HepG2 (cell line): ENCODE results near the gene PDZD2. TPM values are rescaled to one million over a fixed set of nuclear protein-coding genes. Genes with fewer than 3 reads are reported as not detected.

ENCODE experiments used
- ATAC-seq: fragments of 200-7000 bp; cut with Tn5 transposase; 3 replicates; pipeline ENCODE4 v1.9.1; 2020; ENCODE audit warnings: mild to moderate bottlenecking, moderate library complexity
- BruUV-seq: library from RNA; stranded (reverse); fragments of 400-500 nt; replicated peaks from 2 replicates; lab custom pipeline; 2021; lab: Mats Ljungman, UMichigan
- CTCF ChIA-PET: fragments of 300-600 bp; formaldehyde crosslinking; extraction: SDS; loops from one replicate; lab custom pipeline; 2021; ENCODE audit warnings: low total read pairs, inconsistent platforms, low intra/inter-chr PET ratio; lab: Yijun Ruan, JAX
- POLR2A ChIA-PET: fragments of 350-600 bp; sonication (Branson Sonifier 250); formaldehyde crosslinking; loops from one replicate; lab custom pipeline; 2020; ENCODE audit warnings: antibody characterized with exemption, inconsistent platforms; lab: Yijun Ruan, JAX
- DNase-seq: peaks from one replicate; pipeline ENCODE4 v3.0.0-alpha.2; 2015; ENCODE audit warnings: low spot score
- FAIRE-seq: peaks from 3 replicates; lab custom pipeline; 2011; peaks lifted over from hg19 to GRCh38; lab: Jason Lieb, UNC
- H2AFZ ChIP-seq: one replicate; pipeline ENCODE4 v1.6.1; 2011; ENCODE audit warnings: low read length, inconsistent platforms
- H3K27ac ChIP-seq: fragments of 300-600 bp; 3 replicates; pipeline ENCODE4 v1.8.0; 2011; ENCODE audit warnings: mixed run types, mild to moderate bottlenecking, mixed read lengths, low read length, inconsistent platforms; ENCODE audit not compliant: insufficient read depth; ENCODE audit errors: extremely low read length
- H3K27me3 ChIP-seq, 2 experiments: fragments of 200-600 bp in 1 of 2; 2 replicates in 1 of 2; 3 replicates in 1 of 2; pipeline versions ENCODE4 v1.6.0 to v1.8.0; 2011; ENCODE audit warnings: low read length in 2 of 2, mild to moderate bottlenecking in 2 of 2, moderate library complexity in 2 of 2, inconsistent platforms in 1 of 2; ENCODE audit not compliant: insufficient read depth in 2 of 2, control insufficient read depth in 1 of 2
- H3K36me3 ChIP-seq, 2 experiments: fragments of 200-600 bp in 1 of 2; replicated peaks in 1 of 2; 2 replicates in 1 of 2; 3 replicates in 1 of 2; pipeline versions ENCODE4 v1.5.1 to v1.8.0; 2011; ENCODE audit warnings: low read length in 2 of 2, inconsistent platforms in 1 of 2; ENCODE audit not compliant: insufficient read depth in 2 of 2, control insufficient read depth in 1 of 2
- H3K4me1 ChIP-seq: 2 replicates; pipeline ENCODE4 v1.5.1; 2012; ENCODE audit warnings: low read length, inconsistent platforms; ENCODE audit not compliant: insufficient read depth
- H3K4me2 ChIP-seq: 2 replicates; pipeline ENCODE4 v1.6.0; 2011; ENCODE audit warnings: low read depth, low read length, inconsistent platforms
- H3K4me3 ChIP-seq, 3 experiments: fragments of 200-600 bp in 1 of 3; sonication (generic), shearing (Covaris generic) in 1 of 3; replicated peaks in 1 of 3; 2 replicates each; pipeline ENCODE4 v1.5.1; 2011 to 2016; ENCODE audit warnings: low read length in 3 of 3, inconsistent platforms in 2 of 3, low read depth in 2 of 3, mild to moderate bottlenecking in 2 of 3, control low read depth in 1 of 3, mixed read lengths in 1 of 3; ENCODE audit not compliant: insufficient read depth in 1 of 3
- H3K79me2 ChIP-seq: one replicate; pipeline ENCODE4 v1.6.1; 2011; ENCODE audit warnings: low read length, inconsistent platforms; ENCODE audit not compliant: insufficient read depth
- H3K9ac ChIP-seq: 2 replicates; pipeline ENCODE4 v1.6.0; 2011; ENCODE audit warnings: mild to moderate bottlenecking, low read depth, low read length, inconsistent platforms; ENCODE audit not compliant: insufficient read depth
- H3K9me3 ChIP-seq: 2 replicates; pipeline ENCODE4 v1.5.1; 2012; ENCODE audit warnings: mild to moderate bottlenecking, low read length
- H4K20me1 ChIP-seq: 2 replicates; pipeline ENCODE4 v1.6.0; 2011; ENCODE audit warnings: inconsistent platforms, mild to moderate bottlenecking, low read length, moderate library complexity; ENCODE audit not compliant: insufficient read depth
- MED8 ChIP-seq: sonication (generic); formaldehyde crosslinking; IDR thresholded peaks from 2 replicates; pipeline ENCODE4 v1.8.1; 2023; ENCODE audit warnings: mild to moderate bottlenecking, missing genetic modification reagents; ENCODE audit not compliant: insufficient replicate concordance
- ZNF34 ChIP-seq: sonication (generic); formaldehyde crosslinking; IDR thresholded peaks from 2 replicates; pipeline ENCODE4 v1.4.0; 2020; ENCODE audit warnings: mild to moderate bottlenecking, missing genetic modification reagents, borderline replicate concordance
- WGBS: methylation state at CpG from one replicate; pipeline ENCODE4 v1.1.6; 2017; ENCODE audit warnings: low lambda C conversion rate; 5-methylcytosine and 5-hydroxymethylcytosine counted together
- in situ Hi-C: cut with HindIII; loops from 2 replicates; pipeline ENCODE4 v1.10.0; 2017; ENCODE audit warnings: low pct_unique_long_range_greater_than_20kb; ENCODE audit not compliant: extremely low pct_ligation_motif_present
- intact Hi-C: fragments of 100-400 bp; cut with micrococcal nuclease; formaldehyde crosslinking; loops from one replicate; pipeline ENCODE4 v1.10.0; 2022; ENCODE audit not compliant: unreplicated experiment
- polyA plus RNA-seq, 8 experiments: library from polyadenylated mRNA; depleted of rRNA in 3 of 8; stranded (reverse) in 7 of 8; unstranded in 1 of 8; fragments of >200 nt; fragmentation: Illumina TruSeq in 4 of 8; extraction: Trizol in 4 of 8; gene quantifications; 2 replicates each; pipeline versions ENCODE4 v1.2.1 to v1.2.3, GENCODE V29; 2011 to 2016; ENCODE audit warnings: low read depth in 4 of 8, missing spikeins in 1 of 8, mixed read lengths in 1 of 8; ENCODE audit not compliant: insufficient read depth in 1 of 8
- total RNA-seq, 5 experiments: library from RNA; depleted of rRNA; stranded (reverse); fragments of >200 nt; fragmentation: Illumina TruSeq; extraction: Trizol; gene quantifications; 2 replicates each; pipeline ENCODE4 v1.2.3, GENCODE V29; 2016; ENCODE audit warnings: low read depth in 1 of 5
- TF ChIP-seq, protein P1 (sequence below): sonication (generic); formaldehyde crosslinking; IDR thresholded peaks from 2 replicates; pipeline ENCODE4 v1.4.0; 2020; ENCODE audit warnings: mild to moderate bottlenecking, missing genetic modification reagents
- TF ChIP-seq, protein P2 (sequence below): sonication (generic); formaldehyde crosslinking; IDR thresholded peaks from 2 replicates; pipeline ENCODE4 v1.4.0; 2020; ENCODE audit warnings: missing genetic modification reagents, mild to moderate bottlenecking, borderline replicate concordance
- TF ChIP-seq, protein P3 (sequence below): sonication (generic); formaldehyde crosslinking; IDR thresholded peaks from 2 replicates; pipeline ENCODE4 v1.9.0; 2021; ENCODE audit warnings: mild to moderate bottlenecking, missing genetic modification reagents

PDZD2 gene
- total and polyA plus RNA-seq, 2 of the 13 experiments (the other 11 are each of a cell fraction or from before 2014, with no cell fraction given): 0.04 TPM; not detected in 1

DNA sequence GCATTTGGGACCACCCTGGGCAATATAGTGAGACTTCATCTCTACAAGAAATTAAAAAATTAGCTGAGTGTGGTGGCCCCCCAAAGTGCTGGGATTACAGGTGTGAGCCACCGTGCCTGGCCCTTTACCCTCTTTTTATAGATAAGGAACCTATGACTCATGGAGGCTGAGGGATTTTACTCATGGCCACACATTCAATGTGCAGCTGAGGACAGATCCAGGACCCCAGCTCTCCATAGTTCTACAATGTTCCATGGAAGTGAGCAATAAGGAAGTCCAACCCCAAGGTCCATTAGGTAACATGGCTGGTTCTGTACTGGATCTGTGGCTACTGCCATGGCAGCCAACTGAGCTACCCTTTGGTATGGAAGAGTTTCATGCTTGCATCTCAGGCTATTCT, 25.3 kb upstream of the PDZD2 start:
- H3K9ac ChIP-seq: no peak overlapping the region
- ATAC-seq (no peak), DNase-seq (no peak), FAIRE-seq (no peak)
- in situ Hi-C loops (no loop called here), intact Hi-C loops (no loop called here)
- no peak overlapping the region for H2AFZ ChIP-seq
- no peak overlapping the region for H3K27ac ChIP-seq
- H4K20me1 ChIP-seq: no peaks in the 10 kb centered on the region
- no peak overlapping the region for H3K4me3 ChIP-seq
- H3K9me3 ChIP-seq: no peaks in the 10 kb centered on the region
- CTCF ChIA-PET: no interaction called here
- no peaks in the 10 kb centered on the region for H3K79me2 ChIP-seq
- POLR2A ChIA-PET: no interaction called here
- 0% methylated on average over 1 of the region's 1 CpG for WGBS
- H3K27me3 ChIP-seq: peaks cover 0 to 12% of the 10 kb centered on the region in 2 experiments; a peak in 3 of 5 replicates
- H3K4me1 ChIP-seq: no peaks in the 10 kb centered on the region
- H3K4me2 ChIP-seq: no peak overlapping the region
- H3K36me3 ChIP-seq: no peaks in the 10 kb centered on the region
- no TSS peak for BruUV-seq
- TF ChIP-seq, protein P1, sequence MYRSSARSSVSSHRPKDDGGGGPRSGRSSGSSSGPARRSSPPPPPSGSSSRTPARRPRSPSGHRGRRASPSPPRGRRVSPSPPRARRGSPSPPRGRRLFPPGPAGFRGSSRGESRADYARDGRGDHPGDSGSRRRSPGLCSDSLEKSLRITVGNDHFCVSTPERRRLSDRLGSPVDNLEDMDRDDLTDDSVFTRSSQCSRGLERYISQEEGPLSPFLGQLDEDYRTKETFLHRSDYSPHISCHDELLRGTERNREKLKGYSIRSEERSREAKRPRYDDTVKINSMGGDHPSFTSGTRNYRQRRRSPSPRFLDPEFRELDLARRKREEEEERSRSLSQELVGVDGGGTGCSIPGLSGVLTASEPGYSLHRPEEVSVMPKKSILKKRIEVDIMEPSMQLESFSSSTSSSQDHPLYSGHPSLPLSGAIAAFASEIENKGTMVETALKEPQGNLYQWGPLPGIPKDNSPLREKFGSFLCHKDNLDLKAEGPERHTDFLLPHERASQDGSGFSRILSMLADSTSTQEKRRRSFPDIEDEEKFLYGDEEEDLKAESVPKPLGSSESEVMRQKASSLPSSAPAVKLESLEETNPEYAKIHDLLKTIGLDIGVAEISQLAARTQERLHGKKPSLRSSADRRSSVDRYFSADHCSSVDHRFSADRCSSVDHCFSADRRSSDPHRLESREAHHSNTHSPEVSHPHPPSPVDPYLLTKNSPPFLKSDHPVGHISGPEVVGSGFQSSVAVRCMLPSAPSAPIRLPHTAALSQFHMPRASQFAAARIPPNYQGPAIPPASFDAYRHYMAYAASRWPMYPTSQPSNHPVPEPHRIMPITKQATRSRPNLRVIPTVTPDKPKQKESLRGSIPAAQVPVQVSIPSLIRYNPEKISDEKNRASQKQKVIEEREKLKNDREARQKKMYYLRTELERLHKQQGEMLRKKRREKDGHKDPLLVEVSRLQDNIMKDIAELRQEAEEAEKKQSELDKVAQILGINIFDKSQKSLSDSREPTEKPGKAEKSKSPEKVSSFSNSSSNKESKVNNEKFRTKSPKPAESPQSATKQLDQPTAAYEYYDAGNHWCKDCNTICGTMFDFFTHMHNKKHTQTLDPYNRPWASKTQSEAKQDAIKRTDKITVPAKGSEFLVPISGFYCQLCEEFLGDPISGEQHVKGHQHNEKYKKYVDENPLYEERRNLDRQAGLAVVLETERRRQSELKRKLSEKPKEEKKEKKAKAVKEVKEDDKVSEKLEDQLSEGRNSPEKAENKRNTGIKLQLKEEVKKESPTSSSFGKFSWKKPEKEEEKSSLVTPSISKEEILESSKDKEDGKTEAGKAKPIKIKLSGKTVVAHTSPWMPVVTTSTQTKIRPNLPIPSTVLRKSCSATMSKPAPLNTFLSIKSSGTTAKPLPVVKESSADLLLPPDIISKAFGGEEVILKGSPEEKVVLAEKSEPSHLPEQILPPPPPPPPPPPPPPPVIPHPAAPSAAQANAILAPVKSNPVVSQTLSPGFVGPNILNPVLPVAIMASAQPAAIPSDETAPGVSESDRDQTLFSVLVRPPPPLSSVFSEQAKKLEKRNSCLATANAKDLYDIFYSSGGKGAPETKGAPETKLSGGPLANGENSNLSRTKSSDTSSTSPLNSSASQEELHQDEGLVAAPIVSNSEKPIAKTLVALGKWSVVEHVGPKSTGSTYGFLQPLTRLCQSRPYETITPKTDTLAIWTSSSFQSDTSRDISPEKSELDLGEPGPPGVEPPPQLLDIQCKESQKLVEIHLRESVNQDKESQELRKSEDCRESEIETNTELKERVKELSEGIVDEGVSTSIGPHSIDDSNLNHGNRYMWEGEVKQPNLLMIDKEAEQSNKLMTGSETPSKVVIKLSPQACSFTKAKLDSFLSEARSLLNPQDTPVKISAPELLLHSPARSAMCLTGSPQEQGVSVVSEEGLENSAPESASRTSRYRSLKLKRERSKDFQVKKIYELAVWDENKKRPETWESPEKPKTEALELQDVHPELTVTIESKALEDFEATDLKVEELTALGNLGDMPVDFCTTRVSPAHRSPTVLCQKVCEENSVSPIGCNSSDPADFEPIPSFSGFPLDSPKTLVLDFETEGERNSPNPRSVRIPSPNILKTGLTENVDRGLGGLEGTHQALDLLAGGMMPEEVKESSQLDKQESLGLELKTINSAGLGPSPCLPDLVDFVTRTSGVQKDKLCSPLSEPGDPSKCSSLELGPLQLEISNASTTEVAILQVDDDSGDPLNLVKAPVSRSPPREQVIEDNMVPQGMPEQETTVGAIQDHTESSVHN (CRISPR knock-in tag): no peak
- no peak for TF ChIP-seq MED8
- TF ChIP-seq, protein P2, sequence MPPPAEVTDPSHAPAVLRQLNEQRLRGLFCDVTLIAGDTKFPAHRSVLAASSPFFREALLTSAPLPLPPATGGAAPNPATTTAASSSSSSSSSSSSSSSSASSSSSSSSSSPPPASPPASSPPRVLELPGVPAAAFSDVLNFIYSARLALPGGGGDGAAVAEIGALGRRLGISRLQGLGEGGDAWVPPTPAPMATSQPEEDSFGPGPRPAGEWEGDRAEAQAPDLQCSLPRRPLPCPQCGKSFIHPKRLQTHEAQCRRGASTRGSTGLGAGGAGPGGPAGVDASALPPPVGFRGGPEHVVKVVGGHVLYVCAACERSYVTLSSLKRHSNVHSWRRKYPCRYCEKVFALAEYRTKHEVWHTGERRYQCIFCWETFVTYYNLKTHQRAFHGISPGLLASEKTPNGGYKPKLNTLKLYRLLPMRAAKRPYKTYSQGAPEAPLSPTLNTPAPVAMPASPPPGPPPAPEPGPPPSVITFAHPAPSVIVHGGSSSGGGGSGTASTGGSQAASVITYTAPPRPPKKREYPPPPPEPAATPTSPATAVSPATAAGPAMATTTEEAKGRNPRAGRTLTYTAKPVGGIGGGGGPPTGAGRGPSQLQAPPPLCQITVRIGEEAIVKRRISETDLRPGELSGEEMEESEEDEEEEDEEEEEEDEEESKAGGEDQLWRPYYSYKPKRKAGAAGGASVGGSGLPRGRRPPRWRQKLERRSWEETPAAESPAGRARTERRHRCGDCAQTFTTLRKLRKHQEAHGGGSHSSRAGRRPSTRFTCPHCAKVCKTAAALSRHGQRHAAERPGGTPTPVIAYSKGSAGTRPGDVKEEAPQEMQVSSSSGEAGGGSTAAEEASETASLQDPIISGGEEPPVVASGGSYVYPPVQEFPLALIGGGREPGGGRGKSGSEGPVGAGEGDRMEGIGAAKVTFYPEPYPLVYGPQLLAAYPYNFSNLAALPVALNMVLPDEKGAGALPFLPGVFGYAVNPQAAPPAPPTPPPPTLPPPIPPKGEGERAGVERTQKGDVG (CRISPR knock-in tag): no peak
- TF ChIP-seq ZNF34 (CRISPR knock-in tag): no peak
- TF ChIP-seq, protein P3, sequence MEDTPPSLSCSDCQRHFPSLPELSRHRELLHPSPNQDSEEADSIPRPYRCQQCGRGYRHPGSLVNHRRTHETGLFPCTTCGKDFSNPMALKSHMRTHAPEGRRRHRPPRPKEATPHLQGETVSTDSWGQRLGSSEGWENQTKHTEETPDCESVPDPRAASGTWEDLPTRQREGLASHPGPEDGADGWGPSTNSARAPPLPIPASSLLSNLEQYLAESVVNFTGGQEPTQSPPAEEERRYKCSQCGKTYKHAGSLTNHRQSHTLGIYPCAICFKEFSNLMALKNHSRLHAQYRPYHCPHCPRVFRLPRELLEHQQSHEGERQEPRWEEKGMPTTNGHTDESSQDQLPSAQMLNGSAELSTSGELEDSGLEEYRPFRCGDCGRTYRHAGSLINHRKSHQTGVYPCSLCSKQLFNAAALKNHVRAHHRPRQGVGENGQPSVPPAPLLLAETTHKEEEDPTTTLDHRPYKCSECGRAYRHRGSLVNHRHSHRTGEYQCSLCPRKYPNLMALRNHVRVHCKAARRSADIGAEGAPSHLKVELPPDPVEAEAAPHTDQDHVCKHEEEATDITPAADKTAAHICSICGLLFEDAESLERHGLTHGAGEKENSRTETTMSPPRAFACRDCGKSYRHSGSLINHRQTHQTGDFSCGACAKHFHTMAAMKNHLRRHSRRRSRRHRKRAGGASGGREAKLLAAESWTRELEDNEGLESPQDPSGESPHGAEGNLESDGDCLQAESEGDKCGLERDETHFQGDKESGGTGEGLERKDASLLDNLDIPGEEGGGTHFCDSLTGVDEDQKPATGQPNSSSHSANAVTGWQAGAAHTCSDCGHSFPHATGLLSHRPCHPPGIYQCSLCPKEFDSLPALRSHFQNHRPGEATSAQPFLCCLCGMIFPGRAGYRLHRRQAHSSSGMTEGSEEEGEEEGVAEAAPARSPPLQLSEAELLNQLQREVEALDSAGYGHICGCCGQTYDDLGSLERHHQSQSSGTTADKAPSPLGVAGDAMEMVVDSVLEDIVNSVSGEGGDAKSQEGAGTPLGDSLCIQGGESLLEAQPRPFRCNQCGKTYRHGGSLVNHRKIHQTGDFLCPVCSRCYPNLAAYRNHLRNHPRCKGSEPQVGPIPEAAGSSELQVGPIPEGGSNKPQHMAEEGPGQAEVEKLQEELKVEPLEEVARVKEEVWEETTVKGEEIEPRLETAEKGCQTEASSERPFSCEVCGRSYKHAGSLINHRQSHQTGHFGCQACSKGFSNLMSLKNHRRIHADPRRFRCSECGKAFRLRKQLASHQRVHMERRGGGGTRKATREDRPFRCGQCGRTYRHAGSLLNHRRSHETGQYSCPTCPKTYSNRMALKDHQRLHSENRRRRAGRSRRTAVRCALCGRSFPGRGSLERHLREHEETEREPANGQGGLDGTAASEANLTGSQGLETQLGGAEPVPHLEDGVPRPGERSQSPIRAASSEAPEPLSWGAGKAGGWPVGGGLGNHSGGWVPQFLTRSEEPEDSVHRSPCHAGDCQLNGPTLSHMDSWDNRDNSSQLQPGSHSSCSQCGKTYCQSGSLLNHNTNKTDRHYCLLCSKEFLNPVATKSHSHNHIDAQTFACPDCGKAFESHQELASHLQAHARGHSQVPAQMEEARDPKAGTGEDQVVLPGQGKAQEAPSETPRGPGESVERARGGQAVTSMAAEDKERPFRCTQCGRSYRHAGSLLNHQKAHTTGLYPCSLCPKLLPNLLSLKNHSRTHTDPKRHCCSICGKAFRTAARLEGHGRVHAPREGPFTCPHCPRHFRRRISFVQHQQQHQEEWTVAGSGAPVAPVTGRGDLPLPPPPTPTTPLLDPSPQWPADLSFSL (CRISPR knock-in tag): no peak
